ENCODE data around the gene HS2ST1. TPM values are rescaled to one million over a fixed set of nuclear protein-coding genes. Genes with fewer than 3 reads are reported as not detected.
"Not testable (repeated sequence)": the region's sequence is repeated elsewhere in the genome, so short reads cannot be mapped to it uniquely, and the experiment has no call there.

Gene HS2ST1
- total RNA-seq, 1 experiment from 2014 or later: 19.0 TPM

- in situ Hi-C loops (cut with HindIII; ENCODE audit: low pct_unique_long_range_greater_than_20kb, low sequenced_read_pairs): no loop called here
- DNase-seq (ENCODE audit: low read depth, low spot score): no peak
Measured at GRCh38 chr1:86991549-86992186, 77.2 kb downstream of the HS2ST1 start.

GRCh38 chr1:86992861-86993260 lies 78.4 kb downstream of the HS2ST1 start:
- in situ Hi-C loops (cut with HindIII; ENCODE audit: low pct_unique_long_range_greater_than_20kb, low sequenced_read_pairs): no loop called here
- DNase-seq (ENCODE audit: low read depth, low spot score): no peak

GRCh38 chr1:86993269-86993985 lies 79.0 kb downstream of the HS2ST1 start:
- in situ Hi-C loops (cut with HindIII; ENCODE audit: low pct_unique_long_range_greater_than_20kb, low sequenced_read_pairs): no loop called here
- DNase-seq (ENCODE audit: low read depth, low spot score): no peak

GRCh38 chr1:86994061-86994460 lies 79.6 kb downstream of the HS2ST1 start:
- DNase-seq (ENCODE audit: low read depth, low spot score): no peak
- in situ Hi-C loops (cut with HindIII; ENCODE audit: low pct_unique_long_range_greater_than_20kb, low sequenced_read_pairs): no loop called here

GRCh38 chr1:86997538-86997937 lies 83.1 kb downstream of the HS2ST1 start:
- DNase-seq (ENCODE audit: low read depth, low spot score): no peak
- in situ Hi-C loops (cut with HindIII; ENCODE audit: low pct_unique_long_range_greater_than_20kb, low sequenced_read_pairs): no loop called here

GRCh38 chr1:86998280-86998679 lies 83.8 kb downstream of the HS2ST1 start:
- DNase-seq (ENCODE audit: low read depth, low spot score): no peak
- in situ Hi-C loops (cut with HindIII; ENCODE audit: low pct_unique_long_range_greater_than_20kb, low sequenced_read_pairs): no loop called here

GRCh38 chr1:86998727-86999126 lies 84.3 kb downstream of the HS2ST1 start:
- in situ Hi-C loops (cut with HindIII; ENCODE audit: low pct_unique_long_range_greater_than_20kb, low sequenced_read_pairs): no loop called here
- no peak for DNase-seq (ENCODE audit: low read depth, low spot score)

GRCh38 chr1:87000460-87000859 lies 86.0 kb downstream of the HS2ST1 start:
- no peak for DNase-seq (ENCODE audit: low read depth, low spot score)
- in situ Hi-C loops (cut with HindIII; ENCODE audit: low pct_unique_long_range_greater_than_20kb, low sequenced_read_pairs): no loop called here

- no peak for DNase-seq (ENCODE audit: low read depth, low spot score)
- in situ Hi-C loops (cut with HindIII; ENCODE audit: low pct_unique_long_range_greater_than_20kb, low sequenced_read_pairs): no loop called here
Measured at GRCh38 chr1:87004857-87005256, 90.4 kb downstream of the HS2ST1 start.

- in situ Hi-C loops (cut with HindIII; ENCODE audit: low pct_unique_long_range_greater_than_20kb, low sequenced_read_pairs): no loop called here
Measured at GRCh38 chr1:87007323-87007722, 92.9 kb downstream of the HS2ST1 start.

GRCh38 chr1:87013385-87013784 lies 99.0 kb downstream of the HS2ST1 start:
- DNase-seq (ENCODE audit: low read depth, low spot score); in situ Hi-C loops (cut with HindIII; ENCODE audit: low pct_unique_long_range_greater_than_20kb, low sequenced_read_pairs): not testable (repeated sequence)

More at GRCh38 chr1:87007323-87007722, 92.9 kb downstream of the HS2ST1 start:
- no peak for DNase-seq (ENCODE audit: low read depth, low spot score)

GRCh38 chr1:87017998-87018672 lies 103.7 kb downstream of the HS2ST1 start:
- DNase-seq (ENCODE audit: low read depth, low spot score): no peak
- in situ Hi-C loops (cut with HindIII; ENCODE audit: low pct_unique_long_range_greater_than_20kb, low sequenced_read_pairs): no loop called here

- no peak for DNase-seq (ENCODE audit: low read depth, low spot score)
- in situ Hi-C loops (cut with HindIII; ENCODE audit: low pct_unique_long_range_greater_than_20kb, low sequenced_read_pairs): no loop called here
Measured at GRCh38 chr1:87023326-87023725, 108.9 kb downstream of the HS2ST1 start.

GRCh38 chr1:87024936-87025540 lies 110.6 kb downstream of the HS2ST1 start:
- in situ Hi-C loops (cut with HindIII; ENCODE audit: low pct_unique_long_range_greater_than_20kb, low sequenced_read_pairs): no loop called here
- DNase-seq (ENCODE audit: low read depth, low spot score): peak; percentile 60

- in situ Hi-C loops (cut with HindIII; ENCODE audit: low pct_unique_long_range_greater_than_20kb, low sequenced_read_pairs); DNase-seq (ENCODE audit: low read depth, low spot score): not testable (repeated sequence)
Measured at GRCh38 chr1:87027561-87027960, 113.1 kb downstream of the HS2ST1 start.

- in situ Hi-C loops (cut with HindIII; ENCODE audit: low pct_unique_long_range_greater_than_20kb, low sequenced_read_pairs): no loop called here
Measured at GRCh38 chr1:87028576-87028975, 114.1 kb downstream of the HS2ST1 start.

GRCh38 chr1:87030740-87031690 lies 116.6 kb downstream of the HS2ST1 start:
- in situ Hi-C loops (cut with HindIII; ENCODE audit: low pct_unique_long_range_greater_than_20kb, low sequenced_read_pairs): no loop called here

More at GRCh38 chr1:87028576-87028975, 114.1 kb downstream of the HS2ST1 start:
- DNase-seq (ENCODE audit: low read depth, low spot score): no peak

More at GRCh38 chr1:87030740-87031690, 116.6 kb downstream of the HS2ST1 start:
- no peak for DNase-seq (ENCODE audit: low read depth, low spot score)

Data from SK-MEL-5 (cell line).